HepG2 (cell line): ENCODE results near the gene PTPN14. TPM values are rescaled to one million over a fixed set of nuclear protein-coding genes. Genes with fewer than 3 reads are reported as not detected.

Experiments used
- ATAC-seq: fragments of 200-7000 bp; cut with Tn5 transposase; 3 replicates; pipeline ENCODE4 v1.9.1; 2020; ENCODE audit warnings: mild to moderate bottlenecking, moderate library complexity
- BruUV-seq: library from RNA; stranded (reverse); fragments of 400-500 nt; replicated peaks from 2 replicates; lab custom pipeline; 2021; lab: Mats Ljungman, UMichigan
- CTCF ChIA-PET: fragments of 300-600 bp; formaldehyde crosslinking; extraction: SDS; loops from one replicate; lab custom pipeline; 2021; ENCODE audit warnings: low total read pairs, inconsistent platforms, low intra/inter-chr PET ratio; lab: Yijun Ruan, JAX
- POLR2A ChIA-PET: fragments of 350-600 bp; sonication (Branson Sonifier 250); formaldehyde crosslinking; loops from one replicate; lab custom pipeline; 2020; ENCODE audit warnings: antibody characterized with exemption, inconsistent platforms; lab: Yijun Ruan, JAX
- DNase-seq: peaks from one replicate; pipeline ENCODE4 v3.0.0-alpha.2; 2015; ENCODE audit warnings: low spot score
- FAIRE-seq: peaks from 3 replicates; lab custom pipeline; 2011; peaks lifted over from hg19 to GRCh38; lab: Jason Lieb, UNC
- H2AFZ ChIP-seq: one replicate; pipeline ENCODE4 v1.6.1; 2011; ENCODE audit warnings: low read length, inconsistent platforms
- H3K27ac ChIP-seq: fragments of 300-600 bp; 3 replicates; pipeline ENCODE4 v1.8.0; 2011; ENCODE audit warnings: mixed run types, mild to moderate bottlenecking, mixed read lengths, low read length, inconsistent platforms; ENCODE audit not compliant: insufficient read depth; ENCODE audit errors: extremely low read length
- H3K27me3 ChIP-seq, 2 experiments: fragments of 200-600 bp in 1 of 2; 2 replicates in 1 of 2; 3 replicates in 1 of 2; pipeline versions ENCODE4 v1.6.0 to v1.8.0; 2011; ENCODE audit warnings: low read length in 2 of 2, mild to moderate bottlenecking in 2 of 2, moderate library complexity in 2 of 2, inconsistent platforms in 1 of 2; ENCODE audit not compliant: insufficient read depth in 2 of 2, control insufficient read depth in 1 of 2
- H3K36me3 ChIP-seq, 2 experiments: fragments of 200-600 bp in 1 of 2; replicated peaks in 1 of 2; 2 replicates in 1 of 2; 3 replicates in 1 of 2; pipeline versions ENCODE4 v1.5.1 to v1.8.0; 2011; ENCODE audit warnings: low read length in 2 of 2, inconsistent platforms in 1 of 2; ENCODE audit not compliant: insufficient read depth in 2 of 2, control insufficient read depth in 1 of 2
- H3K4me1 ChIP-seq: 2 replicates; pipeline ENCODE4 v1.5.1; 2012; ENCODE audit warnings: low read length, inconsistent platforms; ENCODE audit not compliant: insufficient read depth
- H3K4me2 ChIP-seq: 2 replicates; pipeline ENCODE4 v1.6.0; 2011; ENCODE audit warnings: low read depth, low read length, inconsistent platforms
- H3K4me3 ChIP-seq, 3 experiments: fragments of 200-600 bp in 1 of 3; sonication (generic), shearing (Covaris generic) in 1 of 3; replicated peaks in 1 of 3; 2 replicates each; pipeline ENCODE4 v1.5.1; 2011 to 2016; ENCODE audit warnings: low read length in 3 of 3, inconsistent platforms in 2 of 3, low read depth in 2 of 3, mild to moderate bottlenecking in 2 of 3, control low read depth in 1 of 3, mixed read lengths in 1 of 3; ENCODE audit not compliant: insufficient read depth in 1 of 3
- H3K79me2 ChIP-seq: one replicate; pipeline ENCODE4 v1.6.1; 2011; ENCODE audit warnings: low read length, inconsistent platforms; ENCODE audit not compliant: insufficient read depth
- H3K9ac ChIP-seq: 2 replicates; pipeline ENCODE4 v1.6.0; 2011; ENCODE audit warnings: mild to moderate bottlenecking, low read depth, low read length, inconsistent platforms; ENCODE audit not compliant: insufficient read depth
- H3K9me3 ChIP-seq: 2 replicates; pipeline ENCODE4 v1.5.1; 2012; ENCODE audit warnings: mild to moderate bottlenecking, low read length
- H4K20me1 ChIP-seq: 2 replicates; pipeline ENCODE4 v1.6.0; 2011; ENCODE audit warnings: inconsistent platforms, mild to moderate bottlenecking, low read length, moderate library complexity; ENCODE audit not compliant: insufficient read depth
- KLF13 ChIP-seq: sonication (generic); formaldehyde crosslinking; IDR thresholded peaks from 2 replicates; pipeline ENCODE4 v1.4.0; 2020; ENCODE audit warnings: mild to moderate bottlenecking, missing genetic modification reagents
- POLR2AphosphoS2 ChIP-seq: IDR thresholded peaks from 2 replicates; pipeline ENCODE4 v1.6.1; 2011; ENCODE audit warnings: low read depth, low read length, improper control_type of control experiment
- SOX6 ChIP-seq, 2 experiments: fragments of 450-650 bp in 1 of 2; sonication (generic) in 1 of 2; formaldehyde crosslinking in 1 of 2; IDR thresholded peaks; 2 replicates each; pipeline versions ENCODE4 v1.4.0 to v1.6.1; 2017 to 2020; ENCODE audit warnings: antibody characterized with exemption in 1 of 2, mild to moderate bottlenecking in 1 of 2, missing genetic modification reagents in 1 of 2
- THAP11 ChIP-seq: IDR thresholded peaks from 2 replicates; pipeline ENCODE4 v1.6.1; 2016; ENCODE audit warnings: missing biosample characterization, missing genetic modification reagents
- ZNF431 ChIP-seq: sonication (generic); formaldehyde crosslinking; IDR thresholded peaks from 2 replicates; pipeline ENCODE4 v1.9.0; 2022; ENCODE audit warnings: missing genetic modification reagents, low read depth, mild to moderate bottlenecking, borderline replicate concordance
- WGBS: methylation state at CpG from one replicate; pipeline ENCODE4 v1.1.6; 2017; ENCODE audit warnings: low lambda C conversion rate; 5-methylcytosine and 5-hydroxymethylcytosine counted together
- in situ Hi-C: cut with HindIII; loops from 2 replicates; pipeline ENCODE4 v1.10.0; 2017; ENCODE audit warnings: low pct_unique_long_range_greater_than_20kb; ENCODE audit not compliant: extremely low pct_ligation_motif_present
- intact Hi-C: fragments of 100-400 bp; cut with micrococcal nuclease; formaldehyde crosslinking; loops from one replicate; pipeline ENCODE4 v1.10.0; 2022; ENCODE audit not compliant: unreplicated experiment
- polyA plus RNA-seq, 8 experiments: library from polyadenylated mRNA; depleted of rRNA in 3 of 8; stranded (reverse) in 7 of 8; unstranded in 1 of 8; fragments of >200 nt; fragmentation: Illumina TruSeq in 4 of 8; extraction: Trizol in 4 of 8; gene quantifications; 2 replicates each; pipeline versions ENCODE4 v1.2.1 to v1.2.3, GENCODE V29; 2011 to 2016; ENCODE audit warnings: low read depth in 4 of 8, missing spikeins in 1 of 8, mixed read lengths in 1 of 8; ENCODE audit not compliant: insufficient read depth in 1 of 8
- total RNA-seq, 5 experiments: library from RNA; depleted of rRNA; stranded (reverse); fragments of >200 nt; fragmentation: Illumina TruSeq; extraction: Trizol; gene quantifications; 2 replicates each; pipeline ENCODE4 v1.2.3, GENCODE V29; 2016; ENCODE audit warnings: low read depth in 1 of 5
- TF ChIP-seq, protein P1 (sequence below): sonication (generic); formaldehyde crosslinking; IDR thresholded peaks from 2 replicates; pipeline ENCODE4 v1.4.0; 2020; ENCODE audit warnings: missing genetic modification reagents, mild to moderate bottlenecking, borderline replicate concordance

Gene PTPN14
- total and polyA plus RNA-seq, 2 of the 13 experiments (the other 11 are each of a cell fraction or from before 2014, with no cell fraction given) = 3.9 to 4.7 TPM

DNA sequence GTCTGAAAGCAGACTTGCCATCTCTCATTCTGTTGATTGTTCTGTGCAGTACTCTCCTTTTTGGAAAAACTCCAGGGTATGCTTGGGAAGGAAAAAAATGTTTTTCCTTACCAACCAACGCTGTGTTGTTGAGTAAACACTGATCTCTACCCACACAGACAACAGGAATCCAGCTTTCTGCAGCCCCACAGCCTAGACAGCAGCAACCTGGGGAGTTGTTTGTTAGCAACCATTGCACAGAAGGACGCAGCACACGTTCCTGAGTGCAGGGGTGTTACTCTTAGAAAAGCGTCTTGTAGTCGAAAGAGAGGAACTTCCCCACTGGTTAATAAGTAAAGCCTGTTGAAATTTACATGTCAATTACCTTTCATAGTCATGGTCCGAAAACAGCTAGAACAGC lies 213.9 kb downstream of the PTPN14 start:
- no peak for TF ChIP-seq ZNF431 (CRISPR knock-in tag)
- no peak for TF ChIP-seq KLF13 (CRISPR knock-in tag)
- no peak for TF ChIP-seq POLR2AphosphoS2
- no peak for TF ChIP-seq SOX6 (IDR thresholded peaks at IDR 0.05)
- TF ChIP-seq SOX6 (CRISPR knock-in tag; IDR thresholded peaks at IDR 0.05) = no peak
- no peak for TF ChIP-seq THAP11 (CRISPR knock-in tag)
- TF ChIP-seq, protein P1, sequence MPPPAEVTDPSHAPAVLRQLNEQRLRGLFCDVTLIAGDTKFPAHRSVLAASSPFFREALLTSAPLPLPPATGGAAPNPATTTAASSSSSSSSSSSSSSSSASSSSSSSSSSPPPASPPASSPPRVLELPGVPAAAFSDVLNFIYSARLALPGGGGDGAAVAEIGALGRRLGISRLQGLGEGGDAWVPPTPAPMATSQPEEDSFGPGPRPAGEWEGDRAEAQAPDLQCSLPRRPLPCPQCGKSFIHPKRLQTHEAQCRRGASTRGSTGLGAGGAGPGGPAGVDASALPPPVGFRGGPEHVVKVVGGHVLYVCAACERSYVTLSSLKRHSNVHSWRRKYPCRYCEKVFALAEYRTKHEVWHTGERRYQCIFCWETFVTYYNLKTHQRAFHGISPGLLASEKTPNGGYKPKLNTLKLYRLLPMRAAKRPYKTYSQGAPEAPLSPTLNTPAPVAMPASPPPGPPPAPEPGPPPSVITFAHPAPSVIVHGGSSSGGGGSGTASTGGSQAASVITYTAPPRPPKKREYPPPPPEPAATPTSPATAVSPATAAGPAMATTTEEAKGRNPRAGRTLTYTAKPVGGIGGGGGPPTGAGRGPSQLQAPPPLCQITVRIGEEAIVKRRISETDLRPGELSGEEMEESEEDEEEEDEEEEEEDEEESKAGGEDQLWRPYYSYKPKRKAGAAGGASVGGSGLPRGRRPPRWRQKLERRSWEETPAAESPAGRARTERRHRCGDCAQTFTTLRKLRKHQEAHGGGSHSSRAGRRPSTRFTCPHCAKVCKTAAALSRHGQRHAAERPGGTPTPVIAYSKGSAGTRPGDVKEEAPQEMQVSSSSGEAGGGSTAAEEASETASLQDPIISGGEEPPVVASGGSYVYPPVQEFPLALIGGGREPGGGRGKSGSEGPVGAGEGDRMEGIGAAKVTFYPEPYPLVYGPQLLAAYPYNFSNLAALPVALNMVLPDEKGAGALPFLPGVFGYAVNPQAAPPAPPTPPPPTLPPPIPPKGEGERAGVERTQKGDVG (CRISPR knock-in tag) = no peak

More for the DNA sequence above, 213.9 kb downstream of the PTPN14 start:
- H3K4me3 ChIP-seq = no peak overlapping the region
- H3K27ac ChIP-seq = no peak overlapping the region
- no peaks in the 10 kb centered on the region for H3K9me3 ChIP-seq
- no peak overlapping the region for H2AFZ ChIP-seq
- POLR2A ChIA-PET = no interaction called here
- WGBS = 90% methylated on average over 6 of the region's 6 CpGs
- DNase-seq (no peak), FAIRE-seq (no peak), ATAC-seq (no peak)
- CTCF ChIA-PET = no interaction called here
- no peaks in the 10 kb centered on the region for H3K79me2 ChIP-seq
- H3K9ac ChIP-seq = no peak overlapping the region
- intact Hi-C loops (loop anchor here (10.0 kb wide), 1 partner anchor 1187 kb away; no protein-coding TSS in a partner anchor), in situ Hi-C loops (loop anchor here (10.0 kb wide), 1 partner anchor 247 kb away; no protein-coding TSS in a partner anchor)
- no peaks in the 10 kb centered on the region for H3K27me3 ChIP-seq
- no peaks in the 10 kb centered on the region for H3K4me1 ChIP-seq
- BruUV-seq = no TSS peak
- H3K4me2 ChIP-seq = no peak overlapping the region
- no peaks in the 10 kb centered on the region; the same call in 1 of the 2 replicates for H4K20me1 ChIP-seq
- peaks cover 16 to 43% of the 10 kb centered on the region in 2 experiments for H3K36me3 ChIP-seq
